H1 (cell line): Measurements from ENCODE around the gene CACNG6. TPM values are rescaled to one million over a fixed set of nuclear protein-coding genes. Genes with fewer than 3 reads are reported as not detected.
A peak's percentile ranks its signal among the peaks of the same experiment; 100 is the strongest.

ENCODE experiments used
- ATF2 ChIP-seq: IDR thresholded peaks from 2 replicates; pipeline ENCODE4 v1.6.1; 2012; ENCODE audit warnings: low read length, inconsistent platforms
- CHD1 ChIP-seq: IDR thresholded peaks from 2 replicates; pipeline ENCODE4 v1.6.1; 2012; ENCODE audit warnings: low read depth, low read length, improper control_type of control experiment
- CHD7 ChIP-seq: fragments of 300-600 bp; sonication (generic); IDR thresholded peaks from 2 replicates; pipeline ENCODE4 v1.7.1; 2012; ENCODE audit warnings: low read length, moderate library complexity, mild to moderate bottlenecking, inconsistent platforms; ENCODE audit not compliant: insufficient replicate concordance
- GABPA ChIP-seq: IDR thresholded peaks from 2 replicates; pipeline ENCODE4 v1.6.1; 2011; ENCODE audit warnings: mild to moderate bottlenecking, low read length, moderate library complexity, borderline replicate concordance; ENCODE audit not compliant: insufficient read depth
- RNF2 ChIP-seq: fragments of 200-900, 300-1000 bp; sonication (generic); IDR thresholded peaks from 2 replicates; pipeline ENCODE4 v1.7.1; 2016; ENCODE audit warnings: borderline replicate concordance, low read depth, mild to moderate bottlenecking, antibody characterized with exemption, low read length; ENCODE audit not compliant: poor library complexity, severe bottlenecking; ENCODE audit errors: missing control alignments
- TAF7 ChIP-seq: optimal IDR thresholded peaks from 2 replicates; pipeline ENCODE3; 2011; ENCODE audit warnings: low read depth, mild to moderate bottlenecking, inconsistent platforms, low read length, moderate library complexity, borderline replicate concordance
- TBP ChIP-seq: IDR thresholded peaks from 2 replicates; pipeline ENCODE4 v1.6.1; 2011; ENCODE audit warnings: low read depth, low read length, improper control_type of control experiment
- polyA plus RNA-seq, 7 experiments: library from polyadenylated mRNA; depleted of rRNA in 3 of 7; stranded (reverse) in 5 of 7; unstranded in 2 of 7; fragments of >200 nt in 5 of 7; fragments of 200-250 nt in 2 of 7; gene quantifications; 1 replicate in 5 of 7; 2 replicates in 1 of 7; 4 replicates in 1 of 7; pipeline versions ENCODE4 v1.2.1 to v1.2.3, GENCODE V29; 2011 to 2013; ENCODE audit warnings: missing spikeins in 2 of 7, mixed read lengths in 2 of 7
- total RNA-seq: library from RNA; stranded (reverse); fragmentation: NEBNext Ultra II Directional; extraction: Animal tissue kit (Norgen Biotek cat#: 25700); gene quantifications from 2 replicates; pipeline ENCODE4 v1.2.1, GENCODE V29; 2021

CACNG6 gene
- total and polyA plus RNA-seq, 2 of the 8 experiments (the other 6 are each of a cell fraction or from before 2014, with no cell fraction given): 1.2 to 1.6 TPM

GRCh38 chr19:53977991-53978731, 13.3 kb upstream of the CACNG6 start (continued):
- TF ChIP-seq TAF7: peak; percentile 29
- TF ChIP-seq GABPA: no peak
- no peak for TF ChIP-seq CHD1
- TF ChIP-seq CHD7: no peak
- no peak; the same call in 1 of the 2 replicates for TF ChIP-seq ATF2
- TF ChIP-seq TBP: no peak
- no peak for TF ChIP-seq RNF2
